Measurements from ENCODE around the gene C3. TPM values are rescaled to one million over a fixed set of nuclear protein-coding genes. Genes with fewer than 3 reads are reported as not detected.

The C3 gene
- polyA plus RNA-seq, 2 donors: 25.6 to 137 TPM

DNA sequence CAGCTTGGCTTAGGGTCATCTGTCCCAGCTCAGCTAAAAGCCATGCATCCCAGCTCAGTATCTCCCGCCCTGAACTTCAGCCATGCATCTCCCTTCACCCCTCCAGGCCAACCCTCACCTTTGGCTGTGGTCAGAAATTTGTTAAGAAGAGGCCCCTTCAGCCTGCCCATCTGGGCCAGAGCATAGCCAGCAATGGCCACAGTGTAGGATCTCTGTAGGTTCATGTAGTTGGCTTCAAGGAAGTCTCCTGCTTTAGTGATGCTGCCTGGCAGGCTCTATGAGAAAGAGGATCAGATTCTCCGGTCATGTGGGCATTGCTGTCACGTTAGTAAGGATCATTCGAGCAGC is 33.8 kb downstream of the C3 start:
- no peak overlapping the region for H3K27ac ChIP-seq (ENCODE audit: low read depth in 2 of 2, low read length in 1 of 2)
- no peaks in the 10 kb centered on the region for H3K27me3 ChIP-seq (ENCODE audit: control insufficient read depth in 1 of 2, insufficient read depth in 2 of 2, low read length in 2 of 2)
- no peaks in the 10 kb centered on the region for H3K4me1 ChIP-seq (ENCODE audit: control insufficient read depth in 2 of 2, insufficient read depth in 2 of 2, low read length in 1 of 2)
- H3K9me3 ChIP-seq (ENCODE audit: control insufficient read depth in 2 of 2, insufficient read depth in 1 of 2, low read depth in 1 of 2, low read length in 1 of 2): no peaks in the 10 kb centered on the region
- H3K4me3 ChIP-seq (ENCODE audit: low read depth in 1 of 2, low read length in 2 of 2): no peak overlapping the region
- WGBS, 2 donors: 84 to 86% methylated on average over 4 of the region's 4 CpGs
- no peaks in the 10 kb centered on the region for H3K36me3 ChIP-seq (ENCODE audit: control insufficient read depth in 2 of 2, insufficient read depth in 2 of 2, low read length in 1 of 2)

DNA sequence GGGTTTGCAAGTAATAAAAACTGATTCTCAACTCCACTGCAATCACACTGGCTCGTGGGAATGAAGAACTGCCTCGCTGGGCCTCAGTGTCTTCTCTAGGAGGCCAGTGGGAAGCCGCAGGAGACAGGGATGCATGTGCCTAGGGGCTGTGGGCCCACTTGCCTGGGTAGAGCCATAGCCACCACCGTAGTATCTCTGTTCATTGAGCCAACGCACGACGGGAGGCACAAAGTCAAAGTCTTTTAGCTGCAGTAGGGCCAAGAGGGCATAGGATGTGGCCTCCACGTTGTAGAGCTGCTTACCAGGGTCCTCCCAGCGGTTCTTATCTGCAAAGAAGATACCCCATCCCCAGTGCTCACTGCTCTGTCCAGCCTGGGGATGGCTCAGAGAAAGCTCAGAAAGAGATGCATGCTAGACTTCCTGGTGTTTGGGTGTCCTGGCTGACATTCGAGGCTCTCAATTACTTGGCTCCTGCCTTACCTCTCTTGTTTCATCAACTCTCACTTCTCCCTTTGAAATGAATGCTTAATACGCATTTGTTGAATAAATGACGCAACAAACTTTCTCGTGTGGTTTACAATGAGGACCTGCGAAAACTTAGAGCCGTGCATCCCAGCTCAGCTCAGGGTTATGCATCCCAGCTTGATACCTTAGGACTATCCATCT is 34.4 kb downstream of the C3 start:
- H3K27ac ChIP-seq (ENCODE audit: low read depth in 2 of 2, low read length in 1 of 2): no peak overlapping the region
- WGBS, 2 donors: 83 to 87% methylated on average over 15 of the region's 15 CpGs
- no peak overlapping the region for H3K4me3 ChIP-seq (ENCODE audit: low read depth in 1 of 2, low read length in 2 of 2)
- H3K4me1 ChIP-seq (ENCODE audit: control insufficient read depth in 2 of 2, insufficient read depth in 2 of 2, low read length in 1 of 2): no peaks in the 10 kb centered on the region
- H3K36me3 ChIP-seq (ENCODE audit: control insufficient read depth in 2 of 2, insufficient read depth in 2 of 2, low read length in 1 of 2): no peaks in the 10 kb centered on the region
- no peaks in the 10 kb centered on the region for H3K9me3 ChIP-seq (ENCODE audit: control insufficient read depth in 2 of 2, insufficient read depth in 1 of 2, low read depth in 1 of 2, low read length in 1 of 2)
- no peaks in the 10 kb centered on the region for H3K27me3 ChIP-seq (ENCODE audit: control insufficient read depth in 1 of 2, insufficient read depth in 2 of 2, low read length in 2 of 2)

DNA sequence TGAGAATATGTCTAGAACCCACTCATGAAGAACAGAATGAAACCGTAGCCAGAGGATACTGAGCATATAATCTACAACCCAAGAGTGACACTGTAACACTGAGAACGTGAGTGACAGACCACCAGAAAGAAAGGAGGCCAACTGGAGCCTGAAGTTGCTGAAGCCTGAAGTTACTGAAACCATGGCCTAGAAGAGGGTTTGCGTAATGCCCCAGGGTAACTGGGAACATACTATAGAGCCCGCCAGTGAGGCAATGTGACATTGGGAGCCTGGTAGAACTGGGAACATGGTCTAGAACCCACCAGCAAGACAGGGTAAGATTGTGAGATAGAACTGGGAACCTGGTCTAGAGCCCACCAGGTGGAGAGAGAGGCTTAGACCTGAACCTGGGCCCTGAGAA is 35.0 kb downstream of the C3 start:
- Histone ChIP-seq H3K27me3 (ENCODE audit: control insufficient read depth in 1 of 2, insufficient read depth in 2 of 2, low read length in 2 of 2) (no peaks in the 10 kb centered on the region), H3K27ac (ENCODE audit: low read depth in 2 of 2, low read length in 1 of 2) (no peak overlapping the region), H3K4me1 (ENCODE audit: control insufficient read depth in 2 of 2, insufficient read depth in 2 of 2, low read length in 1 of 2) (no peaks in the 10 kb centered on the region), H3K4me3 (ENCODE audit: low read depth in 1 of 2, low read length in 2 of 2) (no peak overlapping the region), H3K36me3 (ENCODE audit: control insufficient read depth in 2 of 2, insufficient read depth in 2 of 2, low read length in 1 of 2) (no peaks in the 10 kb centered on the region), H3K9me3 (ENCODE audit: control insufficient read depth in 2 of 2, insufficient read depth in 1 of 2, low read depth in 1 of 2, low read length in 1 of 2) (no peaks in the 10 kb centered on the region)
- WGBS, 2 donors: 87 to 89% methylated on average over 4 of the region's 4 CpGs

DNA sequence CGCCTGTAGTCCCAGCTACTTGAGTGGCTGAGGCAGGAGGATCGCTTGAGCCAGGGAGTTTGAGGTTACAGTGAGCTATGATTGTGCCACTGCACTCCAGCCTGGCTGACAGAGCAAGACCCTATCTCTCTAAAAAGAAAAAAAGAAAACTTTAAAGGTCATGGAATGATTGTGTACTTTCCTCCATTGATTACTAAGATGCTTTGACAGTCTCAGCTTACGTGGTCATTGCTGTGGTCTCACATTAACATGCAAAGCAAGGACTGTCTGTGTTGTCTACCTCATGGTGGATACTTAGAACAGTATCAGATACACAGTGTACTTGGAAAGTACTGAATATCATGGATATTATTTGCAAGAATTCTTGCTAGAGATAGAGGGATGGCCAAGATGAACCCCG is 36.5 kb downstream of the C3 start:
- Histone ChIP-seq H3K36me3 (ENCODE audit: control insufficient read depth in 2 of 2, insufficient read depth in 2 of 2, low read length in 1 of 2) (no peaks in the 10 kb centered on the region), H3K4me1 (ENCODE audit: control insufficient read depth in 2 of 2, insufficient read depth in 2 of 2, low read length in 1 of 2) (no peaks in the 10 kb centered on the region), H3K27ac (ENCODE audit: low read depth in 2 of 2, low read length in 1 of 2) (no peak overlapping the region), H3K4me3 (ENCODE audit: low read depth in 1 of 2, low read length in 2 of 2) (no peak overlapping the region), H3K27me3 (ENCODE audit: control insufficient read depth in 1 of 2, insufficient read depth in 2 of 2, low read length in 2 of 2) (no peaks in the 10 kb centered on the region), H3K9me3 (ENCODE audit: control insufficient read depth in 2 of 2, insufficient read depth in 1 of 2, low read depth in 1 of 2, low read length in 1 of 2) (no peaks in the 10 kb centered on the region)
- 90 to 93% methylated on average over 4 of the region's 4 CpGs for WGBS, 2 donors

DNA sequence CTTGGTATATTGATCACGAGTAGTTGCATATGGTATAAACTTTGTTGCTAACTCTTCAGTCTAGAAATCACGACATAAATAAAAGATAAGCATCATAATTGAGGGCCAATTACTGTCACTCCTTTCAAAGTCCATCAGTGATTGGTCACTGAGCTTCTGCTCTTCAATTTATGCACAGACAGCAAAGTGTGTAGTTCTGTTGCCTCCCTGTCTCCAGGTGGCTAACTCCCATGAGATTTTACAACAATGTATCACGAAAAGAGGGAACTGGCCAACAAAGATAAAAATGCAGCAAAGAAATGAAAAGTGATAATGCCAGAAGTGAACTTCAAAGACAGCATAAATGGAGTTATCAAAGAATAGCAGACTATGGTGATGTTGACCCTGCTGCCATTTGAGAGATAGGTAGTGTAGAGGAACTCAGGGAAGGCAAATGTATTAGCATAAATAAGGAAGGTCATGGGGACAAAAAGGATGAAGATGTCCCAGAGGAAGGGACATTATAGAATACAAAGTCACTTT is 37.8 kb downstream of the C3 start:
- 74 to 76% methylated on average over 3 of the region's 3 CpGs for WGBS, 2 donors
- Histone ChIP-seq H3K9me3 (ENCODE audit: control insufficient read depth in 2 of 2, insufficient read depth in 1 of 2, low read depth in 1 of 2, low read length in 1 of 2) (no peaks in the 10 kb centered on the region), H3K4me1 (ENCODE audit: control insufficient read depth in 2 of 2, insufficient read depth in 2 of 2, low read length in 1 of 2) (peaks cover 0 to 3% of the 10 kb centered on the region in 2 donors), H3K36me3 (ENCODE audit: control insufficient read depth in 2 of 2, insufficient read depth in 2 of 2, low read length in 1 of 2) (peaks cover 0 to 4% of the 10 kb centered on the region in 2 donors), H3K27me3 (ENCODE audit: control insufficient read depth in 1 of 2, insufficient read depth in 2 of 2, low read length in 2 of 2) (no peaks in the 10 kb centered on the region), H3K27ac (ENCODE audit: low read depth in 2 of 2, low read length in 1 of 2) (no peak overlapping the region), H3K4me3 (ENCODE audit: low read depth in 1 of 2, low read length in 2 of 2) (no peak overlapping the region)

DNA sequence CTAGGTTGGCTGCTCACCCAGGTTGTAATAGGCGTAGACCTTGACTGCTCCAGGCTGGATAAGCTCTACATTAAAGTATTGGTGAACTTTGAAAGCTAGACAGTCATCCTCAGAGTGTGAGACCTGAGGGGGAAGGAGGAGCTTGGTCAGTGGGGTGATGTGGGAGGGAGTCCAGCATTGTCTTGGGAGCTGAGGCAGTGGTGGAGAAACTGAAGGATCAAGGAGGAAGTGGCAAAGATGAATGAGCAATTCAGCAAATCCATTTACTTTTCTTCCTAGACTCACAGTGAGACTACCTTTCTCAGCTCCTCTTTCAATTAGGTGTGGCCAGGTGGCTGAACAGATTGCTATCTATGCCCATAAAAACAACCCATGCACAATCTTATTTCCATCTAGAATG is 40.3 kb downstream of the C3 start:
- Histone ChIP-seq H3K9me3 (ENCODE audit: control insufficient read depth in 2 of 2, insufficient read depth in 1 of 2, low read depth in 1 of 2, low read length in 1 of 2) (no peaks in the 10 kb centered on the region), H3K4me1 (ENCODE audit: control insufficient read depth in 2 of 2, insufficient read depth in 2 of 2, low read length in 1 of 2) (peaks cover 0 to 6% of the 10 kb centered on the region in 2 donors), H3K27ac (ENCODE audit: low read depth in 2 of 2, low read length in 1 of 2) (no peak overlapping the region), H3K36me3 (ENCODE audit: control insufficient read depth in 2 of 2, insufficient read depth in 2 of 2, low read length in 1 of 2) (peaks cover 0 to 4% of the 10 kb centered on the region in 2 donors), H3K27me3 (ENCODE audit: control insufficient read depth in 1 of 2, insufficient read depth in 2 of 2, low read length in 2 of 2) (no peaks in the 10 kb centered on the region), H3K4me3 (ENCODE audit: low read depth in 1 of 2, low read length in 2 of 2) (no peak overlapping the region)
- 92% methylated on average over 1 of the region's 1 CpG for WGBS, 2 donors

DNA sequence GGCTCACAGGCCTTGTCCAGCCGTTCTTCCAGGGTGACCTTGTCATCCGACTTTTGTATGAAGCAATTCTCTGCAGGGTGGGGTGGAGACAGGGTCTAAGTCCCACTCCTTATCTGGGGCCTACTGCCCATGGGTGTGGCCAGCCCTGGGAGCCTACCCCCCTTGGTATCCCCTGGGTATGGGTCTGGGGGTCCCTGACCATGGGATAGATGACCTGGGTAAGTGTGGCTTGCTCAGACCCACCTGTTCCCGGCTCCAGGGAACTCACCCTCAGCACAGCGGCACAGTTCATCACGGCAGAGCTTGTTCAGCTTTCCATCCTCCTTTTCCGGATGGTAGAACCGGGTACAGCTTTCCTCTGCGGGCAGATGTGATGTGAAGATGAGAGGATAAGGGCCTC is 41.3 kb downstream of the C3 start:
- H3K27me3 ChIP-seq (ENCODE audit: control insufficient read depth in 1 of 2, insufficient read depth in 2 of 2, low read length in 2 of 2): no peaks in the 10 kb centered on the region
- H3K9me3 ChIP-seq (ENCODE audit: control insufficient read depth in 2 of 2, insufficient read depth in 1 of 2, low read depth in 1 of 2, low read length in 1 of 2): no peaks in the 10 kb centered on the region
- H3K36me3 ChIP-seq (ENCODE audit: control insufficient read depth in 2 of 2, insufficient read depth in 2 of 2, low read length in 1 of 2): peaks cover 0 to 4% of the 10 kb centered on the region in 2 donors
- 87 to 88% methylated on average over 8 of the region's 8 CpGs for WGBS, 2 donors
- H3K27ac ChIP-seq (ENCODE audit: low read depth in 2 of 2, low read length in 1 of 2): no peak overlapping the region
- H3K4me1 ChIP-seq (ENCODE audit: control insufficient read depth in 2 of 2, insufficient read depth in 2 of 2, low read length in 1 of 2): peaks cover 0 to 11% of the 10 kb centered on the region in 2 donors
- no peak overlapping the region for H3K4me3 ChIP-seq (ENCODE audit: low read depth in 1 of 2, low read length in 2 of 2)

DNA sequence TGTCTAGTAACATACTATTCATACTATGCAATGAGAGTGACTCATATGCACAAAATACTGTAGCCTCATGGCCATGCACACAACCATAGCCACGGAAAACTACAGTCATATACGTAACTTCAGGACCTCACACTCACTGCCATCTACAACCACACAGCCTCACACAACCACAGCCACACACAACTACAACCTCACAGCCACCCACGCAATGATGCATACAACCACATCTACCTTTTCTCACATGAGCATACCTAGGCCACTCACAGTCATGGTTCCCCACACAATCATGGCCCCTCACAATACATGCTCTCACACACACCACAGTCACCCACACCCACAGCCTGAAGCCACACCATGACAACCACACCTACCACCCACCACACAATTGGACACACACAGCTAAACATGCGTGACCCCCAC is 41.8 kb downstream of the C3 start:
- Histone ChIP-seq H3K27me3 (ENCODE audit: control insufficient read depth in 1 of 2, insufficient read depth in 2 of 2, low read length in 2 of 2) (no peaks in the 10 kb centered on the region), H3K27ac (ENCODE audit: low read depth in 2 of 2, low read length in 1 of 2) (no peak overlapping the region), H3K36me3 (ENCODE audit: control insufficient read depth in 2 of 2, insufficient read depth in 2 of 2, low read length in 1 of 2) (peaks cover 0 to 4% of the 10 kb centered on the region in 2 donors), H3K4me3 (ENCODE audit: low read depth in 1 of 2, low read length in 2 of 2) (no peak overlapping the region), H3K9me3 (ENCODE audit: control insufficient read depth in 2 of 2, insufficient read depth in 1 of 2, low read depth in 1 of 2, low read length in 1 of 2) (no peaks in the 10 kb centered on the region), H3K4me1 (ENCODE audit: control insufficient read depth in 2 of 2, insufficient read depth in 2 of 2, low read length in 1 of 2) (peaks cover 0 to 11% of the 10 kb centered on the region in 2 donors)
- WGBS, 2 donors: 89 to 91% methylated on average over 4 of the region's 4 CpGs

DNA sequence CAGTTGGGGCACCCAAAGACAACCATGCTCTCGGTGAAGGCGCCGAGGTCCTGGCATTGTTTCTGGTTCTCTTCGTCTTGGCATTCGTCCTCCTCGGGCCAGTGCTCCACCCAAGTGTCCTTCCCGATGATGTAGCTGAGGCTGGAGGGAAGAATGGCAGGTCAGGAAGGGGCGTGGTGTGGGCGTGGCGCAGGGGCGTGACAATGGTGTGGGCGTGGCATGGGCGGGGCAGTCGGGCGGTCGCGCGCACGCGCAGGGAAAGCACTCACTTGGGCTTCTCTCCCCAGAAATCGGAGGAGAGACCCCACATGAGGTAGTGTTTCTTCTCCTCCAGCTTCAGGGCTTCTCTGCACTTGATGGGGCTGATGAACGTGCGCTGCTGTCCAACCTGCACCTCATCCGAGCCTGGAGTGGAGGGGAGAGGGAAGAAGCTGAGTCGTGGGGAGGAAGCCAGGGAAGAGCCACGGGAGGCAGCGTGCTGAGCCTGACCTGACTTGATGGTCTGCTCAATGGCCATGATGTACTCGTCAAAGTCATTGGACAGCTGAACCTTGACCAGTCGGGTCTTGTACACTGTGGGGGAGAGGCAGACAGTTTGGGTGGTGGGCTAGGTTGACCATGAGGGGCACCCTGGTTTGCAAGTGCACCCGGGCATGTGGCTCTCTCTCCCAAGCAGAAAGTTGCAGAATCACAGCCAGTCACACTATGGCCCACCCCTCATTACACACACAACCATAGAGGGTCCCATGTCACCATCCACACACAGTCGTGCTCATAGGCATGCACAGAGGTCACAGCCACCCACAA is 42.4 kb downstream of the C3 start:
- peaks cover 0 to 11% of the 10 kb centered on the region in 2 donors for H3K4me1 ChIP-seq (ENCODE audit: control insufficient read depth in 2 of 2, insufficient read depth in 2 of 2, low read length in 1 of 2)
- H3K36me3 ChIP-seq (ENCODE audit: control insufficient read depth in 2 of 2, insufficient read depth in 2 of 2, low read length in 1 of 2): peaks cover 0 to 4% of the 10 kb centered on the region in 2 donors
- no peak overlapping the region for H3K27ac ChIP-seq (ENCODE audit: low read depth in 2 of 2, low read length in 1 of 2)
- no peaks in the 10 kb centered on the region for H3K27me3 ChIP-seq (ENCODE audit: control insufficient read depth in 1 of 2, insufficient read depth in 2 of 2, low read length in 2 of 2)
- H3K9me3 ChIP-seq (ENCODE audit: control insufficient read depth in 2 of 2, insufficient read depth in 1 of 2, low read depth in 1 of 2, low read length in 1 of 2): no peaks in the 10 kb centered on the region
- WGBS, 2 donors: 54 to 58% methylated on average over 31 of the region's 31 CpGs
- H3K4me3 ChIP-seq (ENCODE audit: low read depth in 1 of 2, low read length in 2 of 2): no peak overlapping the region
